Measurements from ENCODE around the gene MSX1. TPM values are rescaled to one million over a fixed set of nuclear protein-coding genes. Genes with fewer than 3 reads are reported as not detected.

MSX1 gene
- total and polyA plus RNA-seq, 11 donors: 2.2 to 7.4 (median 4.2) TPM

- no peak for ATAC-seq
- DNase-seq: peak in 2 of 5 donors; percentile 11 to 20
- intact Hi-C loops (cut with DNase I): loop anchor here in 2 of 10 donors (10.0 kb wide), 1 partner anchor 181 kb away; no protein-coding TSS in a partner anchor
- WGBS, 4 donors: 3 to 8% (median 4%) methylated on average over 23 to 33 of the region's 33 CpGs
- Histone ChIP-seq H3K36me3 (no peaks in the 10 kb centered on the region), H3K4me1 (peaks cover 0 to 64% (median 31%) of the 10 kb centered on the region in 12 donors), H3K9me3 (peaks cover 0 to 3% (median 0%) of the 10 kb centered on the region in 12 donors), H3K27ac (no peak overlapping the region), H3K27me3 (peaks cover 75 to 97% (median 93%) of the 10 kb centered on the region in 9 donors), H3K4me3 (no peak overlapping the region)
- TF ChIP-seq, protein P1, sequence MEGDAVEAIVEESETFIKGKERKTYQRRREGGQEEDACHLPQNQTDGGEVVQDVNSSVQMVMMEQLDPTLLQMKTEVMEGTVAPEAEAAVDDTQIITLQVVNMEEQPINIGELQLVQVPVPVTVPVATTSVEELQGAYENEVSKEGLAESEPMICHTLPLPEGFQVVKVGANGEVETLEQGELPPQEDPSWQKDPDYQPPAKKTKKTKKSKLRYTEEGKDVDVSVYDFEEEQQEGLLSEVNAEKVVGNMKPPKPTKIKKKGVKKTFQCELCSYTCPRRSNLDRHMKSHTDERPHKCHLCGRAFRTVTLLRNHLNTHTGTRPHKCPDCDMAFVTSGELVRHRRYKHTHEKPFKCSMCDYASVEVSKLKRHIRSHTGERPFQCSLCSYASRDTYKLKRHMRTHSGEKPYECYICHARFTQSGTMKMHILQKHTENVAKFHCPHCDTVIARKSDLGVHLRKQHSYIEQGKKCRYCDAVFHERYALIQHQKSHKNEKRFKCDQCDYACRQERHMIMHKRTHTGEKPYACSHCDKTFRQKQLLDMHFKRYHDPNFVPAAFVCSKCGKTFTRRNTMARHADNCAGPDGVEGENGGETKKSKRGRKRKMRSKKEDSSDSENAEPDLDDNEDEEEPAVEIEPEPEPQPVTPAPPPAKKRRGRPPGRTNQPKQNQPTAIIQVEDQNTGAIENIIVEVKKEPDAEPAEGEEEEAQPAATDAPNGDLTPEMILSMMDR (IDR thresholded peaks at IDR 0.05): no peak
- TF ChIP-seq POLR2A (IDR thresholded peaks at IDR 0.05): no peak
Measured at GRCh38 chr4:4855301-4856070, 4.0 kb upstream of the MSX1 start.

DNA sequence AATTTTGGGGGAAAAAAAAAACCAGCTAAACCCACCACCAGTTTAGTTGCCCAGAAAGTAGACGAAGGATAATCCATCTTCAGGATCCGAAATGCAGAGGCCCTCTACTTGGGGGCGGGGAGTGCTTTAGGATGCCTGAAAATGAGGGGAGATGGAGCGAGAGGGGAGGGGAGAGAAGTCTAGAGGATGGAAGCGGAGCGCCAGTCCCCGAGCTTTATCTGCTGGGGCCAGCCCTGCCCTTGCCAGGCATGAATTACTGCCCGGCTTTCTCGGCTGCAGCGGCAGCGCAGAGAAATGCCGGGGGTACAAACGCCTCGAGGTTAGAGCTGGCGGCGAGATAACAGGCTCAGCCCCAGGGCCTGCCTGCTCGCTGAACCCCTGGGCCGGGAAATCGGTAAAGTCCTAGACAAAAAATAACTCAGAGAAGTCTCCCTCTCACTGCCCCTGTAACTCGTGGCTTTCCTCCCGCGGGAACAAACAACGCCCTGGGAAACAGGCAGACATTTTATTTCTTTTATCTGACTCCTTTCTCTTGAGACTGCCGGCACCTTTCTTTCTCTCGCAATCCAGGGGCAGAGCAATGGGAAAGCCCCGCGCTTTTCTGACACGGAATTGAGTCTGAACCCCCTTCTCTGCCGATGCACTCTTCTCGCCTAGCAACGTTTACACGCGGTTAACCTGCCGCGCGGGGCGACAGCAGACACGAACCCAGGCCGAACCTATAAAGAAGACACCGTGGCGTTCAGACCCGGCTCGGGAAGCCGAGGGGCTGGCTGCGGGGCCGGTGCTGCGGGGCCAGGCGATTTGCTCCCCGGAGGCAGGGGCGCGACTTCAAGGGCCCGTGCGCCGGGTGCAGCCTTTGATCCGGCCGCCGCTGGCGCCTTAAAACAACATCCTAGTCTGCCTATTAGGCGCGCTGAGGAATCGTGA, 3.1 kb upstream of the MSX1 start:
- peaks cover 78 to 97% (median 93%) of the 10 kb centered on the region in 9 donors for H3K27me3 ChIP-seq
- no peak overlapping the region for H3K27ac ChIP-seq
- peak overlapping the region in 11 of 12 donors; percentile 16 to 43 (median 32) for H3K4me3 ChIP-seq
- no peaks in the 10 kb centered on the region for H3K36me3 ChIP-seq
- no peak for ATAC-seq
- TF ChIP-seq POLR2A (IDR thresholded peaks at IDR 0.05): no peak
- TF ChIP-seq, protein P1 (IDR thresholded peaks at IDR 0.05): no peak
- intact Hi-C loops (cut with DNase I): loop anchor here in 2 of 10 donors (10.0 kb wide), 1 partner anchor 182 kb away; no protein-coding TSS in a partner anchor
- peaks cover 0 to 71% (median 35%) of the 10 kb centered on the region in 12 donors for H3K4me1 ChIP-seq
- H3K9me3 ChIP-seq: peaks cover 0 to 3% (median 0%) of the 10 kb centered on the region in 12 donors
- DNase-seq: peak in 2 of 5 donors; percentile 13 to 55
- WGBS, 4 donors: 1 to 3% (median 2%) methylated on average over 45 to 61 of the region's 61 CpGs

- Histone ChIP-seq H3K4me3 (peak overlapping the region in 10 of 12 donors; percentile 7 to 39 (median 26)), H3K4me1 (peaks cover 0 to 79% (median 39%) of the 10 kb centered on the region in 12 donors), H3K36me3 (peaks cover 0 to 2% (median 0%) of the 10 kb centered on the region in 9 donors), H3K27ac (no peak overlapping the region), H3K9me3 (peaks cover 0 to 3% (median 0%) of the 10 kb centered on the region in 12 donors), H3K27me3 (peaks cover 77 to 97% (median 93%) of the 10 kb centered on the region in 9 donors)
- peak in 2 of 5 donors; percentile 7 to 20 for DNase-seq
- intact Hi-C loops (cut with DNase I): loop anchor here in 2 of 10 donors (10.0 kb wide), 1 partner anchor 182 kb away; no protein-coding TSS in a partner anchor
- ATAC-seq: no peak
- TF ChIP-seq, protein P1 (IDR thresholded peaks at IDR 0.05): no peak
- no peak for TF ChIP-seq POLR2A (IDR thresholded peaks at IDR 0.05)
- 11 to 21% (median 18%) methylated on average over 28 to 34 of the region's 36 CpGs for whole genome bisulfite sequencing, 4 donors
Measured at GRCh38 chr4:4857001-4857808, 2.3 kb upstream of the MSX1 start.

Data from heart left ventricle (tissue), 16 donors.